ENCODE results near the gene LMF1.

Gene LMF1

GRCh38 chr16:979859-980594, 9.2 kb upstream of the LMF1 start:
- Histone ChIP-seq H4K20me1 (ENCODE audit: insufficient read depth) (no peaks in the 10 kb centered on the region), H3K4me1 (ENCODE audit: low read depth, poor library complexity, severe bottlenecking) (no peaks in the 10 kb centered on the region), H3K4me2 (no peak overlapping the region), H3K79me2 (ENCODE audit: insufficient read depth, low read depth) (no peaks in the 10 kb centered on the region), H3K4me3 (IDR thresholded peaks at IDR 0.05; ENCODE audit: insufficient read depth, low read depth, low read length) (no peak overlapping the region), H3K27ac (no peak overlapping the region), H3K36me3 (ENCODE audit: insufficient read depth) (no peaks in the 10 kb centered on the region), H3K27me3 (ENCODE audit: insufficient read depth, low read depth) (peaks cover 64% of the 10 kb centered on the region), H3K9ac (no peak overlapping the region), H2AFZ (ENCODE audit: low read depth) (no peak overlapping the region)
- no peak for TF ChIP-seq CTCF (conservative IDR thresholded peaks at IDR 0.05; ENCODE audit: low read depth, low read length)

- Histone ChIP-seq H3K9ac (no peak overlapping the region), H3K4me1 (ENCODE audit: low read depth, poor library complexity, severe bottlenecking) (no peaks in the 10 kb centered on the region), H2AFZ (ENCODE audit: low read depth) (no peak overlapping the region), H3K4me3 (IDR thresholded peaks at IDR 0.05; ENCODE audit: insufficient read depth, low read depth, low read length) (no peak overlapping the region), H4K20me1 (ENCODE audit: insufficient read depth) (no peaks in the 10 kb centered on the region), H3K79me2 (ENCODE audit: insufficient read depth, low read depth) (no peaks in the 10 kb centered on the region), H3K36me3 (ENCODE audit: insufficient read depth) (no peaks in the 10 kb centered on the region), H3K27ac (no peak overlapping the region), H3K27me3 (ENCODE audit: insufficient read depth, low read depth) (peaks cover 67% of the 10 kb centered on the region), H3K4me2 (no peak overlapping the region)
- TF ChIP-seq CTCF (conservative IDR thresholded peaks at IDR 0.05; ENCODE audit: low read depth, low read length): no peak
Measured at GRCh38 chr16:979147-979546, 8.4 kb upstream of the LMF1 start.

GRCh38 chr16:978403-978802, 7.6 kb upstream of the LMF1 start:
- Histone ChIP-seq H3K9ac (no peak overlapping the region), H3K4me2 (no peak overlapping the region), H3K27me3 (ENCODE audit: insufficient read depth, low read depth) (peaks cover 67% of the 10 kb centered on the region), H3K27ac (no peak overlapping the region), H3K36me3 (ENCODE audit: insufficient read depth) (no peaks in the 10 kb centered on the region), H3K4me3 (IDR thresholded peaks at IDR 0.05; ENCODE audit: insufficient read depth, low read depth, low read length) (no peak overlapping the region), H2AFZ (ENCODE audit: low read depth) (no peak overlapping the region), H3K79me2 (ENCODE audit: insufficient read depth, low read depth) (no peaks in the 10 kb centered on the region), H3K4me1 (ENCODE audit: low read depth, poor library complexity, severe bottlenecking) (no peaks in the 10 kb centered on the region), H4K20me1 (ENCODE audit: insufficient read depth) (no peaks in the 10 kb centered on the region)
- no peak for TF ChIP-seq CTCF (conservative IDR thresholded peaks at IDR 0.05; ENCODE audit: low read depth, low read length)

- Histone ChIP-seq H3K27ac (no peak overlapping the region), H3K4me3 (IDR thresholded peaks at IDR 0.05; ENCODE audit: insufficient read depth, low read depth, low read length) (no peak overlapping the region), H3K4me2 (no peak overlapping the region), H2AFZ (ENCODE audit: low read depth) (no peak overlapping the region), H3K36me3 (ENCODE audit: insufficient read depth) (no peaks in the 10 kb centered on the region), H3K79me2 (ENCODE audit: insufficient read depth, low read depth) (no peaks in the 10 kb centered on the region), H4K20me1 (ENCODE audit: insufficient read depth) (no peaks in the 10 kb centered on the region), H3K4me1 (ENCODE audit: low read depth, poor library complexity, severe bottlenecking) (no peaks in the 10 kb centered on the region), H3K9ac (no peak overlapping the region), H3K27me3 (ENCODE audit: insufficient read depth, low read depth) (peaks cover 65% of the 10 kb centered on the region)
- no peak for TF ChIP-seq CTCF (conservative IDR thresholded peaks at IDR 0.05; ENCODE audit: low read depth, low read length)
Measured at GRCh38 chr16:977896-978295, 7.1 kb upstream of the LMF1 start.
